Measurements from ENCODE around the gene EWSR1.
A peak's percentile ranks its signal among the peaks of the same experiment; 100 is the strongest.

The EWSR1 gene

GRCh38 chr22:29269731-29270474 lies 1.8 kb downstream of the EWSR1 start:
- DNase-seq (ENCODE audit: low spot score), result no peak

GRCh38 chr22:29270475-29271271 lies 2.6 kb downstream of the EWSR1 start:
- DNase-seq (ENCODE audit: low spot score), result no peak

- no peak for DNase-seq (ENCODE audit: low spot score)
Measured at GRCh38 chr22:29272624-29273023, 4.6 kb downstream of the EWSR1 start.

- no peak for DNase-seq (ENCODE audit: low spot score)
Measured at GRCh38 chr22:29275167-29275566, 7.1 kb downstream of the EWSR1 start.

GRCh38 chr22:29275819-29276565 lies 7.9 kb downstream of the EWSR1 start:
- no peak for DNase-seq (ENCODE audit: low spot score)

GRCh38 chr22:29277927-29278326 lies 9.9 kb downstream of the EWSR1 start:
- no peak for DNase-seq (ENCODE audit: low spot score)

- DNase-seq (ENCODE audit: low spot score), result no peak
Measured at GRCh38 chr22:29284196-29284595, 16.1 kb downstream of the EWSR1 start.

GRCh38 chr22:29288837-29289236 lies 20.8 kb downstream of the EWSR1 start:
- DNase-seq (ENCODE audit: low spot score), result no peak

GRCh38 chr22:29290061-29290460 lies 22.0 kb downstream of the EWSR1 start:
- no peak for DNase-seq (ENCODE audit: low spot score)

- no peak for DNase-seq (ENCODE audit: low spot score)
Measured at GRCh38 chr22:29291215-29291614, 23.1 kb downstream of the EWSR1 start.

- no peak for DNase-seq (ENCODE audit: low spot score)
Measured at GRCh38 chr22:29292379-29292778, 24.3 kb downstream of the EWSR1 start.

GRCh38 chr22:29298641-29299040 lies 30.6 kb downstream of the EWSR1 start:
- DNase-seq (ENCODE audit: low spot score), result no peak

- no peak for DNase-seq (ENCODE audit: low spot score)
Measured at GRCh38 chr22:29299136-29299900, 31.2 kb downstream of the EWSR1 start.

GRCh38 chr22:29300467-29300806 lies 32.4 kb downstream of the EWSR1 start:
- DNase-seq (ENCODE audit: low spot score), result no peak

- DNase-seq (ENCODE audit: low spot score), result no peak
Measured at GRCh38 chr22:29300807-29301601, 32.9 kb downstream of the EWSR1 start.

GRCh38 chr22:29301716-29302401 lies 33.8 kb downstream of the EWSR1 start:
- DNase-seq (ENCODE audit: low spot score), result no peak

GRCh38 chr22:29302402-29302680 lies 34.3 kb downstream of the EWSR1 start:
- no peak for DNase-seq (ENCODE audit: low spot score)

- no peak for DNase-seq (ENCODE audit: low spot score)
Measured at GRCh38 chr22:29302681-29303465, 34.8 kb downstream of the EWSR1 start.

GRCh38 chr22:29305836-29306174 lies 37.7 kb downstream of the EWSR1 start:
- no peak for DNase-seq (ENCODE audit: low spot score)

- peak; percentile 91 for DNase-seq (ENCODE audit: low spot score)
Measured at GRCh38 chr22:29306175-29306834, 38.2 kb downstream of the EWSR1 start, which contains the start of gene GAS2L1. Gene GAS2L1 (plus strand): TSS chr22:29306650. CDS start chr22:29308106, 1,456 bp downstream.
